Activated CD8-positive, alpha-beta T cell treated with anti-CD3 and anti-CD28 coated beads for 36 hours (primary cell): ENCODE measurements around the gene EYA3. TPM values are rescaled to one million over a fixed set of nuclear protein-coding genes. Genes with fewer than 3 reads are reported as not detected.

Experiments
- ATAC-seq: fragments of 200-7000 bp; cut with Tn5 transposase; one replicate; pipeline ENCODE4 v1.10.0; 2021; ENCODE audit warnings: mild to moderate bottlenecking, moderate library complexity
- CTCF ChIA-PET: fragments of 350-600 bp; sonication (Branson Sonifier 250); formaldehyde crosslinking; loops from one replicate; lab custom pipeline; 2021; ENCODE audit warnings: antibody characterized with exemption; lab: Charles Lee
- POLR2A ChIA-PET: fragments of 350-600 bp; sonication (Branson Sonifier 250); formaldehyde crosslinking; loops from one replicate; lab custom pipeline; 2021; ENCODE audit warnings: antibody characterized with exemption; lab: Charles Lee
- DNase-seq: peaks from one replicate; pipeline ENCODE4 v3.0.0-alpha.2; 2020
- H3K27ac Mint-ChIP-seq: one replicate; pipeline ENCODE4 v1.8.0; 2021; ENCODE audit warnings: mild to moderate bottlenecking, mixed read lengths
- H3K27me3 Mint-ChIP-seq: one replicate; pipeline ENCODE4 v1.8.0; 2021; ENCODE audit warnings: mixed read lengths
- H3K36me3 Mint-ChIP-seq: one replicate; pipeline ENCODE4 v1.8.0; 2021; ENCODE audit warnings: low read depth, mixed read lengths
- H3K4me1 Mint-ChIP-seq: one replicate; pipeline ENCODE4 v1.8.0; 2021; ENCODE audit warnings: low read depth, mixed read lengths
- H3K4me3 Mint-ChIP-seq: one replicate; pipeline ENCODE4 v1.8.0; 2021; ENCODE audit warnings: mild to moderate bottlenecking, moderate library complexity, mixed read lengths
- H3K9me3 Mint-ChIP-seq: one replicate; pipeline ENCODE4 v1.8.0; 2021; ENCODE audit warnings: mixed read lengths
- intact Hi-C: fragments of 100-400 bp; cut with micrococcal nuclease; formaldehyde crosslinking; loops from one replicate; pipeline ENCODE4 v1.10.0; 2022
- total RNA-seq, 2 experiments: library from RNA; stranded (reverse); gene quantifications; one replicate each; pipeline ENCODE4 v1.2.3, GENCODE V29; 2021
- TF ChIP-seq, protein P1 (sequence below): fragments of 200-600 bp; IDR thresholded peaks from one replicate; pipeline ENCODE4 v1.8.0; 2022; ENCODE audit warnings: antibody characterized with exemption, mild to moderate bottlenecking

The EYA3 gene
- total RNA-seq, 2 experiments from 2014 or later = 34.6 to 34.9 TPM

DNA sequence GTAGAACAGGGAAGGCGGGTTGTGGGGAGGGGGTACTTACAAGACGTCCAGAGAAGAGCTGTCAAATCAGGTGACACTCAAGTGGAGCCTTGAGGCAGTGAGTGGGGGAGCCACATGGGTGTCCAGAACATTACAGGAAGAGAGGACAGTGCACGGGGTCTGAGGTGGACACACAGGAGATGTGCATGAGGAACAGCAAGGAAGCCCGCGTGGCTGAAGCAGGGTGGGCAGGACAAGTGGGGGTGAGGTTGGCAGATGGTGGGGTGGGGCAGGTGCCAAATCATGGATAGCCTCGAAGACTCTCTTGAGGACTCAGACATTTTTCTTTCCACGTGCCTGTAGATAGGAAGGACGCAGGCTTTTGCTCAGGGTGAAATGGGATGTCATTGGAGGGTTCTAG is 152.7 kb downstream of the EYA3 start:
- no peak overlapping the region for H3K27ac Mint-ChIP-seq
- TF ChIP-seq, protein P1, sequence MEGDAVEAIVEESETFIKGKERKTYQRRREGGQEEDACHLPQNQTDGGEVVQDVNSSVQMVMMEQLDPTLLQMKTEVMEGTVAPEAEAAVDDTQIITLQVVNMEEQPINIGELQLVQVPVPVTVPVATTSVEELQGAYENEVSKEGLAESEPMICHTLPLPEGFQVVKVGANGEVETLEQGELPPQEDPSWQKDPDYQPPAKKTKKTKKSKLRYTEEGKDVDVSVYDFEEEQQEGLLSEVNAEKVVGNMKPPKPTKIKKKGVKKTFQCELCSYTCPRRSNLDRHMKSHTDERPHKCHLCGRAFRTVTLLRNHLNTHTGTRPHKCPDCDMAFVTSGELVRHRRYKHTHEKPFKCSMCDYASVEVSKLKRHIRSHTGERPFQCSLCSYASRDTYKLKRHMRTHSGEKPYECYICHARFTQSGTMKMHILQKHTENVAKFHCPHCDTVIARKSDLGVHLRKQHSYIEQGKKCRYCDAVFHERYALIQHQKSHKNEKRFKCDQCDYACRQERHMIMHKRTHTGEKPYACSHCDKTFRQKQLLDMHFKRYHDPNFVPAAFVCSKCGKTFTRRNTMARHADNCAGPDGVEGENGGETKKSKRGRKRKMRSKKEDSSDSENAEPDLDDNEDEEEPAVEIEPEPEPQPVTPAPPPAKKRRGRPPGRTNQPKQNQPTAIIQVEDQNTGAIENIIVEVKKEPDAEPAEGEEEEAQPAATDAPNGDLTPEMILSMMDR = no peak
- ChIA-PET POLR2A (interaction anchor here (0.7 kb wide), 1 partner anchor 10 kb away, joined by 3 read pairs; no protein-coding TSS in a partner anchor), CTCF (interaction anchor here (1.3 to 1.5 kb wide), 2 partner anchors 36 to 78 kb away, joined by 3 read pairs; no protein-coding TSS in a partner anchor)
- H3K4me1 Mint-ChIP-seq = peaks cover 15% of the 10 kb centered on the region
- ATAC-seq (no peak), DNase-seq (no peak)
- H3K4me3 Mint-ChIP-seq = no peak overlapping the region
- H3K36me3 Mint-ChIP-seq = no peaks in the 10 kb centered on the region
- H3K27me3 Mint-ChIP-seq = peaks cover 14% of the 10 kb centered on the region
- intact Hi-C loops = no loop called here
- H3K9me3 Mint-ChIP-seq = no peaks in the 10 kb centered on the region

GRCh38 chr1:27934818-27935549 is 153.4 kb downstream of the EYA3 start, which contains the start of gene SMPDL3B:
Gene SMPDL3B, plus strand, starts transcription at chr1:27935000. Its CDS starts 184 bp downstream, at chr1:27935184.
- peak; percentile 34 for ATAC-seq
- CTCF ChIA-PET = interaction anchor here (1.3 to 1.5 kb wide), 2 partner anchors 37 to 77 kb away, joined by 3 read pairs; no protein-coding TSS in a partner anchor
- H3K27me3 Mint-ChIP-seq = peaks cover 14% of the 10 kb centered on the region
- DNase-seq = no peak
- no peak within 1 kb of the TSS for H3K27ac Mint-ChIP-seq
- no peaks in the 10 kb centered on the region for H3K9me3 Mint-ChIP-seq
- intact Hi-C loops = no loop called here
- no peaks in the 10 kb centered on the region for H3K36me3 Mint-ChIP-seq
- peak within 1 kb of the TSS; percentile 62 for H3K4me3 Mint-ChIP-seq
- H3K4me1 Mint-ChIP-seq = peaks cover 9% of the 10 kb centered on the region
- TF ChIP-seq, protein P1 = no peak
- POLR2A ChIA-PET = no interaction called here

- CTCF ChIA-PET = interaction anchor here (0.9 to 2.7 kb wide), 3 partner anchors 9 to 45 kb away, joined by 3 to 13 read pairs (median 3); no protein-coding TSS in a partner anchor
- H3K27me3 Mint-ChIP-seq = peaks cover 14% of the 10 kb centered on the region
- H3K9me3 Mint-ChIP-seq = no peaks in the 10 kb centered on the region
- no peak for ATAC-seq
- H3K4me3 Mint-ChIP-seq = no peak overlapping the region
- TF ChIP-seq, protein P1 = no peak
- no peak for DNase-seq
- H3K27ac Mint-ChIP-seq = no peak overlapping the region
- intact Hi-C loops = no loop called here
- POLR2A ChIA-PET = interaction anchor here (0.5 kb wide), 1 partner anchor 137 kb away, joined by 3 read pairs; no protein-coding TSS in a partner anchor
- H3K4me1 Mint-ChIP-seq = peaks cover 7% of the 10 kb centered on the region
- H3K36me3 Mint-ChIP-seq = no peaks in the 10 kb centered on the region
Observed at GRCh38 chr1:27931759-27932158, 156.7 kb downstream of the EYA3 start.

DNA sequence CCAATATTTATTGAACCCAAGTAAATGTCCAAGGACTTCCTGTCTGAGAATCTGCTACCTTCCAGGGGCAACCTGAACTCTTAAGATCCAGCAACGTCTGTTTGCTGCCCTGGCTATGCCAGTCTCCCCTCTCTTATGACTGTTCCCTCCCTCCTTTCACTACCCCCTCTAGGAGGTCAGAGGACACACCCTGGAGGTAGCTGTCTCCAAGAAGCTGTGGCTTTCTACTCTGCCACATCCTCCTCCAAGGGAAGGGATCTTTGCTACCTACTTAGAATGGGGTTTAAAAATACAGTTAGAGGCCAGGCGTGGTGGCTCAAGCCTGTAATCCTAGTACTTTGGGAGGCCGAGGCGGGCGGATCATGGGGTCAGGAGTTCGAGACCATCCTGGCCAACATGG is 157.2 kb downstream of the EYA3 start:
- DNase-seq = no peak
- Mint-ChIP-seq H3K27ac (no peak overlapping the region), H3K9me3 (no peaks in the 10 kb centered on the region), H3K4me1 (peaks cover 7% of the 10 kb centered on the region), H3K27me3 (peaks cover 14% of the 10 kb centered on the region), H3K36me3 (no peaks in the 10 kb centered on the region), H3K4me3 (no peak overlapping the region)
- ChIA-PET CTCF (interaction anchor here (1.6 to 2.7 kb wide), 2 partner anchors 9 to 45 kb away, joined by 3 to 13 read pairs; no protein-coding TSS in a partner anchor), POLR2A (interaction anchor here (0.5 to 0.7 kb wide), 2 partner anchors 9 to 137 kb away, joined by 3 read pairs; no protein-coding TSS in a partner anchor)
- TF ChIP-seq, protein P1 = no peak
- no peak for ATAC-seq
- intact Hi-C loops = no loop called here
